ENCODE measurements around the gene TET1. TPM values are rescaled to one million over a fixed set of nuclear protein-coding genes. Genes with fewer than 3 reads are reported as not detected.
A peak's percentile ranks its signal among the peaks of the same experiment; 100 is the strongest.

The TET1 gene
- total and polyA plus RNA-seq, 4 donors = 0.06 to 2.1 (median 0.75) TPM

GRCh38 chr10:68560943-68561864 is 1.1 kb downstream of the TET1 start:
- no peaks in the 10 kb centered on the region for H3K27me3 ChIP-seq (ENCODE audit: control insufficient read depth in 4 of 4, insufficient read depth in 4 of 4, low read length in 3 of 4)
- H3K27ac ChIP-seq (ENCODE audit: low read depth in 1 of 2, low read length in 2 of 2) = no peak overlapping the region
- H3K4me3 ChIP-seq (ENCODE audit: low read depth in 1 of 3, low read length in 3 of 3) = peak overlapping the region in 2 of 3 donors; percentile 56 to 77
- TF ChIP-seq HNF4A (conservative IDR thresholded peaks at IDR 0.05) (no peak), ZBTB33 (IDR thresholded peaks at IDR 0.05) (no peak), FOXA2 (IDR thresholded peaks at IDR 0.05) (no peak), ATF3 (IDR thresholded peaks at IDR 0.05) (no peak), CTCF (IDR thresholded peaks at IDR 0.05; ENCODE audit: low read depth, low read length, missing input control) (no peak)
- 13% methylated on average over 54 of the region's 55 CpGs for WGBS
- H3K36me3 ChIP-seq (ENCODE audit: control insufficient read depth in 4 of 4, insufficient read depth in 3 of 4, low read depth in 1 of 4, low read length in 3 of 4) = no peaks in the 10 kb centered on the region
- H3K9ac ChIP-seq (ENCODE audit: low read depth in 1 of 2, low read length in 2 of 2) = peak overlapping the region in 1 of 2 donors; percentile 47
- no peaks in the 10 kb centered on the region for H3K9me3 ChIP-seq (ENCODE audit: control insufficient read depth in 4 of 4, low read length in 3 of 4)
- H3K4me1 ChIP-seq (ENCODE audit: control insufficient read depth in 4 of 4, insufficient read depth in 4 of 4, low read length in 3 of 4) = peaks cover 0 to 15% (median 9%) of the 10 kb centered on the region in 4 donors
- peak; percentile 44 for DNase-seq (ENCODE audit: low spot score)

- peaks cover 0 to 15% (median 9%) of the 10 kb centered on the region in 4 donors for H3K4me1 ChIP-seq (ENCODE audit: control insufficient read depth in 4 of 4, insufficient read depth in 4 of 4, low read length in 3 of 4)
- TF ChIP-seq RXRA (IDR thresholded peaks at IDR 0.05) (no peak), REST (IDR thresholded peaks at IDR 0.05) (no peak), HNF4G (IDR thresholded peaks at IDR 0.05) (no peak), ATF3 (IDR thresholded peaks at IDR 0.05) (no peak)
- 61% methylated on average over 28 of the region's 28 CpGs for whole genome bisulfite sequencing
- H3K4me3 ChIP-seq (ENCODE audit: low read depth in 1 of 3, low read length in 3 of 3) = no peak overlapping the region
- no peaks in the 10 kb centered on the region for H3K9me3 ChIP-seq (ENCODE audit: control insufficient read depth in 4 of 4, low read length in 3 of 4)
- H3K36me3 ChIP-seq (ENCODE audit: control insufficient read depth in 4 of 4, insufficient read depth in 3 of 4, low read depth in 1 of 4, low read length in 3 of 4) = no peaks in the 10 kb centered on the region
- H3K9ac ChIP-seq (ENCODE audit: low read depth in 1 of 2, low read length in 2 of 2) = no peak overlapping the region
- H3K27me3 ChIP-seq (ENCODE audit: control insufficient read depth in 4 of 4, insufficient read depth in 4 of 4, low read length in 3 of 4) = no peaks in the 10 kb centered on the region
- peak; percentile 37 for DNase-seq (ENCODE audit: low spot score)
- H3K27ac ChIP-seq (ENCODE audit: low read depth in 1 of 2, low read length in 2 of 2) = no peak overlapping the region
These were observed 1.9 kb downstream of the TET1 start for GRCh38 chr10:68561865-68562649.
